IPS-20b (cell line): ENCODE measurements around the gene TOR4A.

Source experiments
- H3K27ac ChIP-seq: one replicate; pipeline ENCODE4 v1.5.1; 2013; ENCODE audit warnings: low read length
- H3K27me3 ChIP-seq: 2 replicates; pipeline ENCODE4 v1.6.1; 2013; ENCODE audit warnings: mild to moderate bottlenecking, low read length, inconsistent platforms; ENCODE audit not compliant: insufficient read depth
- H3K36me3 ChIP-seq: 2 replicates; pipeline ENCODE4 v1.6.1; 2013; ENCODE audit warnings: low read depth, mild to moderate bottlenecking, inconsistent platforms, low read length, moderate library complexity; ENCODE audit not compliant: insufficient read depth
- H3K4me1 ChIP-seq: 2 replicates; pipeline ENCODE4 v1.6.1; 2013; ENCODE audit warnings: mild to moderate bottlenecking, control low read depth, inconsistent platforms, low read length, moderate library complexity; ENCODE audit not compliant: insufficient read depth
- H3K4me3 ChIP-seq: 2 replicates; pipeline ENCODE4 v1.5.1; 2013; ENCODE audit warnings: mild to moderate bottlenecking, low read length, inconsistent platforms
- H3K9ac ChIP-seq: 2 replicates; pipeline ENCODE4 v1.6.1; 2013; ENCODE audit warnings: low read depth, mild to moderate bottlenecking, inconsistent platforms, low read length, moderate library complexity
- H3K9me3 ChIP-seq: 2 replicates; pipeline ENCODE4 v1.6.1; 2013; ENCODE audit warnings: mild to moderate bottlenecking, low read depth, low read length, inconsistent platforms; ENCODE audit not compliant: insufficient read depth

The TOR4A gene

DNA sequence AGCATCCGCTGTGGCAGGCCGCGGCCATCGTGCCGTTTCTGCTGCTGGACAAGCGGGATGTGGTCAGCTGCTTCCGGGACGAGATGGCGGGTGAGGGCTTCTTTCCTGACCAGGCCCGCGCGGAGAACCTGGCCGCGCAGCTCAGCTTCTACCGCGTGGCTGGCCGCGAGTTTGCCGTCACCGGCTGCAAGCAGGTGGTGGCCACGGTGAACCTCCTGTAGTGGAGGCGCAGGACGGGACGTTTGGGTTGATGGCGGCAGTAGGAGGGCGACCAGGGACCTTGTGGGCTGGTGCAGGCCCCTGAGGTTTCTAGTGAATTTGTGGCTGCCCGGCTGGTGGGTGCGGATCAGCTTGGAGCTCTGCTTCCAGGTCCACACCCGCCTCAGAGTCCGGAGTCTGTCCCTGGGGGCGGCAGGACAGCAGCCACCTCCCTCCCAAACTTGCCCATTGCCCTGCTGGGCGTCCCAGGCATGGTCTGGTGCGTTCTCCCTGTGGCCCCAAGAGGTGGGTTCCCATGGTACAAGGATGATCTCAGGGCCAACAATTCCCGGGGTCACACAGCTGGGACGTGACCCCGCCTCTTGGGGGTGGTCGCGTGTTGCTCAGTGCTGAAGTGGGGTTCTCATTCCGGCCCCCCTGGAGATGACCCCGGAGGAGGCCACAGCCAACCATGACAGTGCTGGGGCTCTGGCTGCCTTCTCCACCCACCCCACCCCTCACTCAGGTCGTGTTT is 2.4 kb downstream of the TOR4A start:
- no peak overlapping the region for H3K27ac ChIP-seq
- no peak overlapping the region for H3K4me3 ChIP-seq
- peaks cover 14% of the 10 kb centered on the region for H3K4me1 ChIP-seq
- H3K27me3 ChIP-seq, result peaks cover 52% of the 10 kb centered on the region; the same call in 1 of the 2 replicates
- no peaks in the 10 kb centered on the region for H3K36me3 ChIP-seq
- H3K9ac ChIP-seq, result no peak overlapping the region
- H3K9me3 ChIP-seq, result no peaks in the 10 kb centered on the region

- Histone ChIP-seq H3K4me3 (peak overlapping the region; percentile 55; the same call in 1 of the 2 replicates), H3K27ac (no peak overlapping the region), H3K9me3 (no peaks in the 10 kb centered on the region), H3K4me1 (peaks cover 14% of the 10 kb centered on the region), H3K27me3 (peaks cover 52% of the 10 kb centered on the region; the same call in 1 of the 2 replicates), H3K36me3 (no peaks in the 10 kb centered on the region), H3K9ac (no peak overlapping the region)
These were observed 3.2 kb downstream of the TOR4A start for GRCh38 chr9:137280474-137281344.

- H3K9ac ChIP-seq, result no peak overlapping the region
- no peaks in the 10 kb centered on the region for H3K9me3 ChIP-seq
- H3K4me1 ChIP-seq, result peaks cover 9% of the 10 kb centered on the region; the same call in 1 of the 2 replicates
- no peaks in the 10 kb centered on the region for H3K36me3 ChIP-seq
- H3K27ac ChIP-seq, result no peak overlapping the region
- peak overlapping the region; percentile 55; the same call in 1 of the 2 replicates for H3K4me3 ChIP-seq
- H3K27me3 ChIP-seq, result peaks cover 52% of the 10 kb centered on the region; the same call in 1 of the 2 replicates
These were observed 4.0 kb downstream of the TOR4A start for GRCh38 chr9:137281345-137282116.

- no peak overlapping the region for H3K27ac ChIP-seq
- no peak overlapping the region for H3K9ac ChIP-seq
- peaks cover 9% of the 10 kb centered on the region; the same call in 1 of the 2 replicates for H3K27me3 ChIP-seq
- H3K36me3 ChIP-seq, result no peaks in the 10 kb centered on the region
- no peaks in the 10 kb centered on the region for H3K9me3 ChIP-seq
- no peaks in the 10 kb centered on the region for H3K4me1 ChIP-seq
- no peak overlapping the region for H3K4me3 ChIP-seq
These were observed 9.5 kb downstream of the TOR4A start for GRCh38 chr9:137286975-137287383.

DNA sequence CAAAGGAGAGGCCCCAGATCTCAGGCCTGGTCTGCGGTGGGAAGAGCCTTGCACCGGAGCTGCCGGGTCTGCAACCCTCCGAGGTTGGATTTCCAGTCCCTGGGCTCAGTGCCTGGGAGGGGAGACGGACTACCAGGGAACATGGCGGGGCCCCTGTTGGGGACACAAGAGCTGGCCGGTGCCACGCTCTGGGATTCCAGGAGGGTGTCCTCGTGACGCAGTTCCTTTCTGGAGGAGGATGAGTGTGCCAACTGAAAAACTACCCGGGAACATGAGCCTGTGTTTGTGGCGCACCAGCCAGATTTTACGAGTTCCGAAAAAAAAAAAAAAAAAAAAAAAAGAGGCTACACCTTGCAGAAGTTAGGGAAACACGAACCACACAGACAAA is 15.6 kb downstream of the TOR4A start:
- Histone ChIP-seq H3K4me3 (no peak overlapping the region), H3K27me3 (peaks cover 41% of the 10 kb centered on the region), H3K27ac (no peak overlapping the region), H3K4me1 (peaks cover 13% of the 10 kb centered on the region; the same call in 1 of the 2 replicates), H3K9me3 (no peaks in the 10 kb centered on the region), H3K9ac (no peak overlapping the region), H3K36me3 (no peaks in the 10 kb centered on the region)

DNA sequence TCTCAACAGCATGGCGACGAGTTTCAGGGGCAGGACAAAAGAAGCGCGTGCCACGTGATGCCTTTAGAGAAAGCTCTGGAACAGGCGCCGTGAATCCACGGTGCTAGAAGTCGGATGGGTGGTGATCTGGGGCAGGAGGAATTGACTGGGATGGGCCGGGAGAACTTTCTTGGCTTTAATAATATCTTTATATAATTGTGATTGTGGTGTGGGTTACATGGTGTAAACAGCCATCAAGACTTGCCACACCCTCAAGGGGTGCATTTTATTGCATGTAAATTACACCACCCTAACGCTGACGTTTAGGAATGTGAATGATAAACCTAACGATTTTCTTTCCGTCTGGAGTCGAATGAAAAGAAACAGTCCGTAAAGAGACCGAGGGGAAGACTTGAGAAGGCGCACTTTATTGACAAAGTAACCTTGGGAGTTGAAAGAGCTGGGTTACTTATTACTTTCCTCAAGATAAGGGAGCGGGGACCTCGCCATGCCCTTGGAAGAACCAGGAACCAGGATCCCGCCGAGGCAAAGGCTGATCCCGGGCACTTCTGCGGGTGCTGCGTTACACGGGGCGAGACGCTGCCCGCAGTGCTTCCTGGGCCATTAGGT is 16.1 kb downstream of the TOR4A start:
- Histone ChIP-seq H3K27ac (no peak overlapping the region), H3K4me1 (peaks cover 18% of the 10 kb centered on the region), H3K9ac (no peak overlapping the region), H3K36me3 (no peaks in the 10 kb centered on the region), H3K4me3 (no peak overlapping the region), H3K27me3 (peaks cover 46% of the 10 kb centered on the region), H3K9me3 (no peaks in the 10 kb centered on the region)

GRCh38 chr9:137294091-137294680 is 16.7 kb downstream of the TOR4A start:
- H3K27me3 ChIP-seq, result peaks cover 52% of the 10 kb centered on the region

GRCh38 chr9:137294681-137295237 is 17.2 kb downstream of the TOR4A start:
- H3K9ac ChIP-seq, result no peak overlapping the region
- H3K36me3 ChIP-seq, result no peaks in the 10 kb centered on the region
- peaks cover 27% of the 10 kb centered on the region for H3K4me1 ChIP-seq
- H3K4me3 ChIP-seq, result peak overlapping the region; percentile 53; the same call in 1 of the 2 replicates
- H3K9me3 ChIP-seq, result no peaks in the 10 kb centered on the region
- H3K27ac ChIP-seq, result no peak overlapping the region
- peaks cover 58% of the 10 kb centered on the region for H3K27me3 ChIP-seq

More at GRCh38 chr9:137294091-137294680, 16.7 kb downstream of the TOR4A start:
- Histone ChIP-seq H3K9me3 (no peaks in the 10 kb centered on the region), H3K4me3 (no peak overlapping the region), H3K36me3 (no peaks in the 10 kb centered on the region), H3K9ac (no peak overlapping the region), H3K27ac (no peak overlapping the region), H3K4me1 (peaks cover 24% of the 10 kb centered on the region)

DNA sequence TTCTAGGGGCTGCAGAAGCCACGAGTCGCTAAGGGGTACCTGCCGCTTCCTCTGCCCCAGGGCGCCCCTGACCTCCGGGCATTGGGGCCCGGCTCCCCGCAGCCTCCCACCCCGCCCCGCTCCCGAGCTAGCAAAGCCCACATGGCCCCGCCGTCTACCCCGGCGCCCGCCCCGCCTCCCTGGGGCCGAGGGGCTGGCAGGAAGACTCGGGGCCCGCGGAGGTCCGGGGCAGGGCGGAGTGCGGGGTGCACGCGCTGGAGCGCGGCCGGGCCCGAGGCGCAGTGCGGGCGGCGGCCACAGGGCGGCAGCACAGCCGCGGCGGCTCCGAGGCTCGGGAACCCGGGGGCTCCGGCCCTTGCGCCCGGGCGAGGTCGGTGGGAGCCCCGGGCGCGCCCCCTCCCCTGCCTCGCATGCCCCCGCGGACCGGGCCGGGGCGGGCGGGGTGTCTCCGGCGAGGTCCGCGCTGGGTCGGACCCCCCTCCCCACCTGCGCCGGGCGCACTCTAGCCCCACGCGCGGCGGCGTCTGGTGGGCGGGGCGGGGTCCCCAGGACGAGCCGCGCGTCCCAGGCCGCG is 17.8 kb downstream of the TOR4A start:
- Histone ChIP-seq H3K4me3 (peak overlapping the region; percentile 53; the same call in 1 of the 2 replicates), H3K27ac (no peak overlapping the region), H3K27me3 (peaks cover 62% of the 10 kb centered on the region), H3K4me1 (peaks cover 27% of the 10 kb centered on the region), H3K9ac (no peak overlapping the region), H3K36me3 (no peaks in the 10 kb centered on the region), H3K9me3 (no peaks in the 10 kb centered on the region)

GRCh38 chr9:137295849-137296669 is 18.5 kb downstream of the TOR4A start:
- Histone ChIP-seq H3K27me3 (peaks cover 62% of the 10 kb centered on the region), H3K27ac (no peak overlapping the region), H3K4me3 (peak overlapping the region; percentile 51; the same call in 1 of the 2 replicates), H3K9ac (no peak overlapping the region; the same call in 1 of the 2 replicates), H3K36me3 (no peaks in the 10 kb centered on the region), H3K4me1 (peaks cover 27% of the 10 kb centered on the region), H3K9me3 (no peaks in the 10 kb centered on the region)
